Prostate gland (tissue), 2 donors: ENCODE results near the gene G2E3. TPM values are rescaled to one million over a fixed set of nuclear protein-coding genes. Genes with fewer than 3 reads are reported as not detected.

Experiments
- DNase-seq: peaks from one replicate; pipeline ENCODE4 v3.0.0-alpha.2; 2019; ENCODE audit warnings: low spot score
- H3K27ac ChIP-seq, 2 donors: fragments of 200-600 bp; sonication (generic); 2 replicates each; pipeline ENCODE4 v1.5.1; 2017 to 2019
- H3K27me3 ChIP-seq: fragments of 200-600 bp; sonication (generic); replicated peaks from 2 replicates; pipeline ENCODE4 v1.5.1; 2019; ENCODE audit not compliant: insufficient read depth
- H3K36me3 ChIP-seq, 2 donors: fragments of 200-600 bp; sonication (generic); 1 replicate in 1 of 2; 2 replicates in 1 of 2; pipeline versions ENCODE4 v1.5.1 to v1.8.1; 2017 to 2019
- H3K4me1 ChIP-seq: fragments of 200-600 bp; sonication (generic); replicated peaks from 2 replicates; pipeline ENCODE4 v1.5.1; 2019
- H3K4me3 ChIP-seq, 2 donors: fragments of 200-600 bp; sonication (generic); 2 replicates each; pipeline ENCODE4 v1.5.1; 2017 to 2019
- H3K9me3 ChIP-seq: fragments of 200-600 bp; sonication (generic); 2 replicates; pipeline ENCODE4 v1.5.1; 2017
- CTCF ChIP-seq, 4 experiments: fragments of 200-600 bp in 2 of 4; fragments of 450-650 bp in 2 of 4; sonication (generic) in 2 of 4; IDR thresholded peaks; 1 replicate in 3 of 4; 2 replicates in 1 of 4; pipeline ENCODE4 v1.5.1; 2016 to 2019; ENCODE audit warnings: antibody characterized with exemption in 4 of 4, mild to moderate bottlenecking in 2 of 4, moderate library complexity in 2 of 4
- POLR2A ChIP-seq: fragments of 450-650 bp; IDR thresholded peaks from one replicate; pipeline ENCODE4 v1.6.1; 2016; ENCODE audit warnings: antibody characterized with exemption, mild to moderate bottlenecking
- POLR2AphosphoS5 ChIP-seq: sonication (generic); formaldehyde crosslinking; IDR thresholded peaks from one replicate; pipeline ENCODE4 v1.6.1; 2017; ENCODE audit warnings: antibody characterized with exemption
- WGBS: methylation state at CpG from one replicate; pipeline ENCODE4 v1.1.5; 2018; 5-methylcytosine and 5-hydroxymethylcytosine counted together
- intact Hi-C: fragments of 100-400 bp; cut with DNase I; formaldehyde crosslinking; loops from one replicate; pipeline ENCODE4 v1.14.2; 2022
- total RNA-seq, 2 donors: library from RNA; depleted of rRNA; stranded (reverse); fragments of >200 nt; gene quantifications; one replicate each; pipeline ENCODE4 v1.1.0, GENCODE V29; 2016

The G2E3 gene
- total RNA-seq, 2 donors from 2014 or later = 10.4 to 11.6 TPM

GRCh38 chr14:30580616-30581282 is 21.8 kb downstream of the G2E3 start:
- H3K27me3 ChIP-seq = no peaks in the 10 kb centered on the region
- no peak for DNase-seq
- H3K9me3 ChIP-seq = no peaks in the 10 kb centered on the region
- no peak for TF ChIP-seq POLR2AphosphoS5
- no peak for TF ChIP-seq CTCF (IDR thresholded peaks at IDR 0.05)
- no peak for TF ChIP-seq POLR2A
- H3K4me1 ChIP-seq = no peaks in the 10 kb centered on the region
- H3K27ac ChIP-seq = no peak overlapping the region
- no peak overlapping the region for H3K4me3 ChIP-seq
- intact Hi-C loops = no loop called here
- WGBS = 80% methylated on average over 2 of the region's 2 CpGs
- H3K36me3 ChIP-seq = no peaks in the 10 kb centered on the region

- no peaks in the 10 kb centered on the region for H3K4me1 ChIP-seq
- no peaks in the 10 kb centered on the region for H3K36me3 ChIP-seq
- no peak for TF ChIP-seq POLR2A
- no peak for TF ChIP-seq CTCF (IDR thresholded peaks at IDR 0.05)
- no peak for TF ChIP-seq POLR2AphosphoS5
- intact Hi-C loops = no loop called here
- DNase-seq = no peak
- no peak overlapping the region for H3K27ac ChIP-seq
- no peaks in the 10 kb centered on the region for H3K27me3 ChIP-seq
- 60% methylated on average over 7 of the region's 7 CpGs for whole genome bisulfite sequencing
- no peak overlapping the region for H3K4me3 ChIP-seq
- no peaks in the 10 kb centered on the region for H3K9me3 ChIP-seq
Measured at GRCh38 chr14:30581283-30581625, 22.3 kb downstream of the G2E3 start.

- Histone ChIP-seq H3K36me3 (no peaks in the 10 kb centered on the region), H3K4me3 (no peak overlapping the region), H3K27me3 (no peaks in the 10 kb centered on the region), H3K4me1 (no peaks in the 10 kb centered on the region), H3K27ac (no peak overlapping the region), H3K9me3 (no peaks in the 10 kb centered on the region)
- intact Hi-C loops = no loop called here
- 100% methylated on average over 1 of the region's 1 CpG for WGBS
- DNase-seq = no peak
- TF ChIP-seq POLR2AphosphoS5 (no peak), CTCF (IDR thresholded peaks at IDR 0.05) (no peak), POLR2A (no peak)
Measured at GRCh38 chr14:30582376-30582775, 23.4 kb downstream of the G2E3 start.

GRCh38 chr14:30584058-30584630 is 25.2 kb downstream of the G2E3 start:
- H3K27me3 ChIP-seq = no peaks in the 10 kb centered on the region
- intact Hi-C loops = no loop called here
- H3K36me3 ChIP-seq = no peaks in the 10 kb centered on the region
- H3K4me3 ChIP-seq = no peak overlapping the region
- no peak for DNase-seq
- H3K9me3 ChIP-seq = no peaks in the 10 kb centered on the region
- no peaks in the 10 kb centered on the region for H3K4me1 ChIP-seq
- H3K27ac ChIP-seq = no peak overlapping the region
- no peak for TF ChIP-seq POLR2A
- no peak for TF ChIP-seq CTCF (IDR thresholded peaks at IDR 0.05)
- no peak for TF ChIP-seq POLR2AphosphoS5

- H3K4me3 ChIP-seq = no peak overlapping the region
- no peak overlapping the region for H3K27ac ChIP-seq
- no peaks in the 10 kb centered on the region for H3K9me3 ChIP-seq
- H3K4me1 ChIP-seq = no peaks in the 10 kb centered on the region
- no peak for TF ChIP-seq CTCF (IDR thresholded peaks at IDR 0.05)
- no peak for TF ChIP-seq POLR2AphosphoS5
- TF ChIP-seq POLR2A = no peak
- intact Hi-C loops = no loop called here
- no peaks in the 10 kb centered on the region for H3K27me3 ChIP-seq
- DNase-seq = no peak
- no peaks in the 10 kb centered on the region for H3K36me3 ChIP-seq
Measured at GRCh38 chr14:30585204-30585603, 26.2 kb downstream of the G2E3 start.
